NCI-H1694 (cell line): Measurements from ENCODE around the gene ZFAND3.
"Not testable (repeated sequence)": the region's sequence is repeated elsewhere in the genome, so short reads cannot be mapped to it uniquely, and the experiment has no call there.

Experiments used
- DNase-seq: peaks from one replicate; lab custom pipeline; 2025; lab: John Stamatoyannopoulos, UW

Gene ZFAND3

GRCh38 chr6:38049861-38050397 lies 230.4 kb downstream of the ZFAND3 start:
- DNase-seq, result not testable (repeated sequence)

GRCh38 chr6:38051819-38052434 lies 232.4 kb downstream of the ZFAND3 start:
- DNase-seq, result no peak

GRCh38 chr6:38054527-38055202 lies 235.1 kb downstream of the ZFAND3 start:
- DNase-seq, result no peak

- DNase-seq, result no peak
Measured at GRCh38 chr6:38055203-38055589, 235.7 kb downstream of the ZFAND3 start.

GRCh38 chr6:38056361-38056760 lies 236.8 kb downstream of the ZFAND3 start:
- DNase-seq, result no peak

- peak; percentile 59 for DNase-seq
Measured at GRCh38 chr6:38057994-38058393, 238.5 kb downstream of the ZFAND3 start.

GRCh38 chr6:38062066-38062465 lies 242.5 kb downstream of the ZFAND3 start:
- DNase-seq, result no peak

GRCh38 chr6:38063973-38064372 lies 244.4 kb downstream of the ZFAND3 start:
- no peak for DNase-seq

- DNase-seq, result no peak
Measured at GRCh38 chr6:38064431-38064830, 244.9 kb downstream of the ZFAND3 start.

- no peak for DNase-seq
Measured at GRCh38 chr6:38065734-38066305, 246.3 kb downstream of the ZFAND3 start.

GRCh38 chr6:38067263-38067980 lies 247.9 kb downstream of the ZFAND3 start:
- DNase-seq, result no peak

GRCh38 chr6:38068854-38069590 lies 249.5 kb downstream of the ZFAND3 start:
- DNase-seq, result peak; percentile 45

- DNase-seq, result no peak
Measured at GRCh38 chr6:38077488-38078030, 258.0 kb downstream of the ZFAND3 start.

GRCh38 chr6:38078671-38079070 lies 259.1 kb downstream of the ZFAND3 start:
- no peak for DNase-seq

GRCh38 chr6:38079107-38079506 lies 259.6 kb downstream of the ZFAND3 start:
- DNase-seq, result no peak

GRCh38 chr6:38079537-38079936 lies 260.0 kb downstream of the ZFAND3 start:
- DNase-seq, result no peak

- no peak for DNase-seq
Measured at GRCh38 chr6:38080360-38080759, 260.8 kb downstream of the ZFAND3 start.

GRCh38 chr6:38080889-38081288 lies 261.4 kb downstream of the ZFAND3 start:
- no peak for DNase-seq

- DNase-seq, result no peak
Measured at GRCh38 chr6:38085031-38085430, 265.5 kb downstream of the ZFAND3 start.

GRCh38 chr6:38086346-38086745 lies 266.8 kb downstream of the ZFAND3 start:
- DNase-seq, result no peak

- DNase-seq, result no peak
Measured at GRCh38 chr6:38088010-38088409, 268.5 kb downstream of the ZFAND3 start.

GRCh38 chr6:38088829-38089228 lies 269.3 kb downstream of the ZFAND3 start:
- DNase-seq, result no peak
